HT-29 (cell line): Measurements from ENCODE around the gene ZBTB7A. TPM values are rescaled to one million over a fixed set of nuclear protein-coding genes. Genes with fewer than 3 reads are reported as not detected.

Experiments
- total RNA-seq: library from RNA; depleted of rRNA; stranded (reverse); fragments of >200 nt; shearing (Covaris generic); gene quantifications from 2 replicates; pipeline ENCODE4 v1.2.3, GENCODE V29; 2014; rRNA removed

ZBTB7A gene
- total RNA-seq, 1 experiment from 2014 or later, result 72.7 TPM

Other genes starting within 250 kb of the ZBTB7A start
- not detected in 2 replicates for gene ZFR2, start 197.9 kb downstream of the ZBTB7A start, total RNA-seq
- gene ATCAY, start 186.2 kb downstream of the ZBTB7A start, total RNA-seq, result not detected in 2 replicates
- not detected in 2 replicates for gene NMRK2, start 133.8 kb downstream of the ZBTB7A start, total RNA-seq
- 75.4 and 84.8 TPM in 2 replicates for gene DAPK3, start 95.8 kb downstream of the ZBTB7A start, total RNA-seq
- gene EEF2, start 81.4 kb downstream of the ZBTB7A start, total RNA-seq, result 2,153 and 2,165 TPM in 2 replicates
- 40.6 and 40.8 TPM in 2 replicates for gene PIAS4, start 59.2 kb downstream of the ZBTB7A start, total RNA-seq
- 212 and 232 TPM in 2 replicates for gene MAP2K2, start 57.2 kb upstream of the ZBTB7A start, total RNA-seq
- not detected in 2 replicates for gene CREB3L3, start 86.7 kb upstream of the ZBTB7A start, total RNA-seq
- gene SIRT6, start 115.7 kb upstream of the ZBTB7A start, total RNA-seq, result 24.2 and 27.4 TPM in 2 replicates
- 0.20 and 0.89 TPM in 2 replicates for gene ANKRD24, start 115.8 kb upstream of the ZBTB7A start, total RNA-seq
- gene EBI3, start 162.6 kb upstream of the ZBTB7A start, total RNA-seq, result not detected in 2 replicates
- 25.5 and 36.1 TPM in 2 replicates for gene YJU2, start 180.2 kb upstream of the ZBTB7A start, total RNA-seq
- 0.21 and 1.6 TPM in 2 replicates for gene SHD, start 212.4 kb upstream of the ZBTB7A start, total RNA-seq
- not detected in 2 replicates for gene TMIGD2, start 235.5 kb upstream of the ZBTB7A start, total RNA-seq
- gene FSD1, start 237.7 kb upstream of the ZBTB7A start, total RNA-seq, result 0.41 and 0.60 TPM in 2 replicates